K562 (cell line): ENCODE data around the gene SLC45A3. TPM values are rescaled to one million over a fixed set of nuclear protein-coding genes. Genes with fewer than 3 reads are reported as not detected.

ENCODE experiments used
- ATAC-seq: fragments of 200-7000 bp; cut with Tn5 transposase; 3 replicates; pipeline ENCODE4 v1.9.1; 2020; ENCODE audit warnings: moderate library complexity
- BruUV-seq: library from RNA; stranded (reverse); fragments of 400-500 nt; replicated peaks from 2 replicates; lab custom pipeline; 2021; lab: Mats Ljungman, UMichigan
- CTCF ChIA-PET: fragments of 300-600 bp; formaldehyde crosslinking; extraction: SDS; loops from one replicate; lab custom pipeline; 2021; ENCODE audit warnings: low intra/inter-chr PET ratio; lab: Yijun Ruan, JAX
- POLR2A ChIA-PET: fragments of 300-600, 350-650 bp; sonication (Branson Sonifier 250); formaldehyde crosslinking; extraction: SDS; loops from one replicate; lab custom pipeline; 2021; ENCODE audit warnings: antibody characterized with exemption, inconsistent platforms; lab: Yijun Ruan, JAX
- DNase-seq, 4 experiments: peaks; one replicate each; pipeline versions ENCODE4 v3.0.0 to v3.0.0-alpha.2; 2011 to 2018; ENCODE audit warnings: low spot score in 3 of 4, mixed read lengths in 3 of 4; ENCODE audit errors: extremely low read depth in 1 of 4
- FAIRE-seq: peaks from 2 replicates; lab custom pipeline; 2011; peaks lifted over from hg19 to GRCh38; lab: Jason Lieb, UNC
- H2AFZ ChIP-seq: 2 replicates; pipeline ENCODE4 v1.6.0; 2011; ENCODE audit warnings: low read depth, low read length, control low read depth, inconsistent platforms
- H3K27ac ChIP-seq: fragments of 200-600 bp; 3 replicates; pipeline ENCODE4 v1.8.0; 2011; ENCODE audit warnings: low read depth, mild to moderate bottlenecking, control low read depth, inconsistent platforms, low read length, moderate library complexity, mixed read lengths; ENCODE audit errors: extremely low read depth
- H3K27me3 ChIP-seq, 2 experiments: fragments of 300-600 bp in 1 of 2; 2 replicates in 1 of 2; 3 replicates in 1 of 2; pipeline versions ENCODE4 v1.6.0 to v1.8.0; 2011; ENCODE audit warnings: inconsistent platforms in 2 of 2, low read length in 2 of 2, mild to moderate bottlenecking in 1 of 2, mixed read lengths in 1 of 2, moderate library complexity in 1 of 2; ENCODE audit not compliant: control insufficient read depth in 2 of 2, insufficient read depth in 2 of 2
- H3K36me3 ChIP-seq: fragments of 300-600 bp; 3 replicates; pipeline ENCODE4 v1.8.0; 2011; ENCODE audit warnings: mild to moderate bottlenecking, low read length, inconsistent platforms; ENCODE audit not compliant: control insufficient read depth, insufficient read depth
- H3K4me1 ChIP-seq, 2 experiments: fragments of 200-600 bp in 1 of 2; replicated peaks in 1 of 2; 2 replicates in 1 of 2; 3 replicates in 1 of 2; pipeline versions ENCODE4 v1.5.1 to v1.8.0; 2011; ENCODE audit warnings: inconsistent platforms in 2 of 2, low read length in 2 of 2, mild to moderate bottlenecking in 1 of 2, mixed read lengths in 1 of 2, moderate library complexity in 1 of 2; ENCODE audit not compliant: control insufficient read depth in 2 of 2, insufficient read depth in 2 of 2
- H3K4me2 ChIP-seq: 2 replicates; pipeline ENCODE4 v1.6.1; 2011; ENCODE audit warnings: low read length, control low read depth, inconsistent platforms, mixed read lengths; ENCODE audit not compliant: insufficient read depth
- H3K4me3 ChIP-seq: fragments of 200-600 bp; sonication (generic), shearing (Covaris generic); 2 replicates; pipeline ENCODE4 v1.5.1; 2016; ENCODE audit warnings: control low read depth, inconsistent platforms
- H3K79me2 ChIP-seq: fragments of 200-600 bp; 3 replicates; pipeline ENCODE4 v1.8.0; 2011; ENCODE audit warnings: low read length, inconsistent platforms; ENCODE audit not compliant: control insufficient read depth, insufficient read depth
- H3K9ac ChIP-seq, 2 experiments: 2 replicates each; pipeline versions ENCODE4 v1.6.0 to v1.6.1; 2011; ENCODE audit warnings: low read depth in 2 of 2, low read length in 2 of 2, control low read depth in 1 of 2, inconsistent platforms in 1 of 2, mild to moderate bottlenecking in 1 of 2, mixed read lengths in 1 of 2; ENCODE audit not compliant: insufficient read depth in 1 of 2
- H3K9me1 ChIP-seq: one replicate; pipeline ENCODE4 v1.6.0; 2011; ENCODE audit warnings: inconsistent platforms, mild to moderate bottlenecking, low read length, moderate library complexity; ENCODE audit not compliant: control insufficient read depth, insufficient read depth
- H3K9me3 ChIP-seq: replicated peaks from 2 replicates; pipeline ENCODE4 v1.5.1; 2011; ENCODE audit warnings: low read depth, low read length, inconsistent platforms; ENCODE audit not compliant: control insufficient read depth, insufficient read depth
- H4K20me1 ChIP-seq: replicated peaks from 2 replicates; pipeline ENCODE4 v1.6.1; 2011; ENCODE audit warnings: low read length, inconsistent platforms, mixed read lengths; ENCODE audit not compliant: control insufficient read depth, insufficient read depth
- ADNP ChIP-seq: fragments of 200-800 bp; sonication (Bioruptor generic); IDR thresholded peaks from 2 replicates; pipeline ENCODE4 v1.6.1; 2016; ENCODE audit warnings: missing genetic modification characterization, missing compliant biosample characterization
- BCOR ChIP-seq: fragments of 450-650 bp; IDR thresholded peaks from 2 replicates; pipeline ENCODE4 v1.6.1; 2016
- HDAC2 ChIP-seq: fragments of 450-650 bp; IDR thresholded peaks from 2 replicates; pipeline ENCODE4 v1.6.1; 2016; ENCODE audit warnings: mild to moderate bottlenecking
- HNRNPLL ChIP-seq: fragments of 200-400 bp; formaldehyde crosslinking; IDR thresholded peaks from 2 replicates; pipeline ENCODE4 v1.6.1; 2017; ENCODE audit warnings: low read length, low read depth, mild to moderate bottlenecking; ENCODE audit not compliant: poor library complexity, severe bottlenecking
- ILK ChIP-seq: fragments of 450-650 bp; IDR thresholded peaks from 2 replicates; pipeline ENCODE4 v1.6.1; 2016; ENCODE audit warnings: missing genetic modification characterization, low read depth, mild to moderate bottlenecking, missing compliant biosample characterization, moderate library complexity, borderline replicate concordance
- KDM1A ChIP-seq, 2 experiments: fragments of 450-650 bp; IDR thresholded peaks; 2 replicates each; pipeline ENCODE4 v1.6.1; 2016; ENCODE audit warnings: mild to moderate bottlenecking in 2 of 2
- MCM7 ChIP-seq, 2 experiments: fragments of 450-650 bp; IDR thresholded peaks; 2 replicates each; pipeline ENCODE4 v1.6.1; 2016 to 2018
- RBM25 ChIP-seq: fragments of 200-400 bp; formaldehyde crosslinking; IDR thresholded peaks from 2 replicates; pipeline ENCODE4 v1.6.1; 2018; ENCODE audit warnings: low read length, low read depth, moderate library complexity; ENCODE audit not compliant: severe bottlenecking
- RCOR1 ChIP-seq, 2 experiments: IDR thresholded peaks; 2 replicates each; pipeline ENCODE4 v1.6.1; 2012; ENCODE audit warnings: low read depth in 2 of 2, low read length in 2 of 2, borderline replicate concordance in 1 of 2, improper control_type of control experiment in 1 of 2
- SMARCA5 ChIP-seq: fragments of 450-650 bp; IDR thresholded peaks from 2 replicates; pipeline ENCODE4 v1.6.1; 2016
- ZFP36 ChIP-seq: fragments of 150-350 bp; IDR thresholded peaks from 2 replicates; pipeline ENCODE4 v1.6.1; 2018; ENCODE audit warnings: low read length, low read depth; ENCODE audit not compliant: partially characterized antibody
- WGBS: fragments of 100-300 bp; shearing (Covaris generic); methylation state at CpG from one replicate; pipeline ENCODE4 v1.1.6; 2016; ENCODE audit warnings: low coverage, mixed read lengths; ENCODE audit not compliant: insufficient coverage; ENCODE audit errors: missing lambda C conversion rate; 5-methylcytosine and 5-hydroxymethylcytosine counted together
- in situ Hi-C: fragments of 300-500 bp; cut with MboI; formaldehyde crosslinking; loops from 4 replicates; pipeline ENCODE4 v1.15.0; 2018; ENCODE audit warnings: inconsistent platforms, mixed read lengths
- intact Hi-C: fragments of 100-400 bp; cut with micrococcal nuclease; formaldehyde crosslinking; loops from 2 replicates; pipeline ENCODE4 v1.14.2; 2022
- polyA plus RNA-seq, 8 experiments: library from polyadenylated mRNA; depleted of rRNA in 4 of 8; stranded (reverse) in 5 of 8; unstranded in 3 of 8; fragments of >200 nt; fragmentation: Nextera tagmentation in 2 of 8; fragmentation: Illumina TruSeq in 1 of 8; extraction: Ambion mirVana in 2 of 8; extraction: Trizol in 1 of 8; gene quantifications; 2 replicates each; pipeline versions ENCODE4 v1.2.1 to v1.2.3, GENCODE V29; 2011 to 2014; ENCODE audit warnings: inconsistent platforms in 1 of 8, missing spikeins in 1 of 8
- total RNA-seq, 7 experiments: library from RNA; depleted of rRNA in 6 of 7; stranded (reverse); fragments of >200 nt in 6 of 7; fragmentation: Illumina TruSeq in 2 of 7; extraction: Trizol in 2 of 7; gene quantifications; 2 replicates each; pipeline versions ENCODE4 v1.2.1 to v1.2.3, GENCODE V29; 2011 to 2021; ENCODE audit warnings: low replicate concordance in 1 of 7
- TF ChIP-seq, protein P1 (sequence below): fragments of 200-800 bp; sonication (Bioruptor generic); IDR thresholded peaks from 2 replicates; pipeline ENCODE4 v1.6.1; 2017; ENCODE audit warnings: missing genetic modification characterization, missing compliant biosample characterization
- TF ChIP-seq, protein P2 (sequence below): fragments of 250-450 bp; sonication (Bioruptor Pico); IDR thresholded peaks from 2 replicates; pipeline ENCODE4 v1.9.0; 2021; ENCODE audit warnings: mild to moderate bottlenecking

The SLC45A3 gene
- total and polyA plus RNA-seq, 9 of the 15 experiments (the other 6 are each of a cell fraction or from before 2014, with no cell fraction given), result 0.06 to 3.3 (median 1.3) TPM

DNA sequence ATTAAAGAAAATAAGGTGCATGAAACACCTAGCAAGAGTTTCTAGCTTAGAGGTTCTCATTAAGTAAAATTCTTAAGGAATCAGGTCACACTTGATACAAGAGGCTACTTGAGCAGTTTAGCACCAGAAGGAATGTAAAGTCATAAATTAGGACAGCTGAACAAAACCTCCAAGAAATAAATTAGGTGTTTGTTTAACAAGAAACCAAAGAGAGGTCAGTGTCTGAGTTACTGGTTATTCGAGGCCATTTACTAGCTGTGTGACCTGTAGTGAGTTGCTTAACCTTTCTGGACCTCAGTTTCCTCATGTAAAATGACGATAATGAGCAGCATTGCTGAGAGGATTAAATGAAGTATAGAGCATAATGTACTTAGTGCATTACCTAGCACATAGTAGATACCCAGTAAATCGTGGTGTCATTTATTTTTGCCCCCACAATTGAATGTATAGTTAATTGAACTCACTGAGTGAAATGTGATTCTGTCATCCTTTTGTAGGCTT lies 47.6 kb downstream of the SLC45A3 start:
- in situ Hi-C loops, result no loop called here

More for the DNA sequence above, 47.6 kb downstream of the SLC45A3 start:
- Histone ChIP-seq H3K9me1 (no peaks in the 10 kb centered on the region), H2AFZ (peak overlapping the region; percentile 95), H3K27me3 (no peaks in the 10 kb centered on the region), H3K36me3 (peaks cover 11% of the 10 kb centered on the region; the same call in 2 of the 3 replicates), H3K9ac (peak overlapping the region in 1 of 2 experiments; percentile 72; a peak in 2 of 4 replicates), H3K4me2 (peak overlapping the region; percentile 89), H3K27ac (peak overlapping the region; percentile 93; the same call in 2 of the 3 replicates), H3K4me1 (peaks cover 15 to 17% of the 10 kb centered on the region in 2 experiments), H3K9me3 (no peaks in the 10 kb centered on the region), H3K79me2 (peaks cover 41% of the 10 kb centered on the region), H3K4me3 (peak overlapping the region; percentile 62), H4K20me1 (no peaks in the 10 kb centered on the region)
- CTCF ChIA-PET, result interaction anchor here (1.1 to 3.6 kb wide), 3 partner anchors 42 to 345 kb away, joined by 3 to 44 read pairs (median 6); no protein-coding TSS in a partner anchor
- intact Hi-C loops, result loop anchor here (1.0 to 2.0 kb wide), 2 partner anchors 24 to 40 kb away; no protein-coding TSS in a partner anchor
- ATAC-seq (no peak), DNase-seq (peak in 1 of 4 experiments; percentile 15), FAIRE-seq (no peak)
- POLR2A ChIA-PET, result interaction anchor here (0.6 to 2.9 kb wide), 20 partner anchors 9 to 372 kb away, joined by 3 to 22 read pairs (median 5); no protein-coding TSS in a partner anchor
- TF ChIP-seq KDM1A (IDR thresholded peaks at IDR 0.05) (peak; percentile 61 to 80), HDAC2 (peak; percentile 71; the same call in 1 of the 2 replicates), ZFP36 (peak; percentile 89), SMARCA5 (peak; percentile 79; the same call in 1 of the 2 replicates), RCOR1 (IDR thresholded peaks at IDR 0.05; ENCODE audit: borderline replicate concordance in 1 of 2, low read depth in 2 of 2, low read length in 2 of 2) (0 out of 4 replicates have a peak, but pooled peaks of 1 of the 2 experiments have one; percentile 64), HNRNPLL (no peak), ADNP (tag) (peak; percentile 41), ILK (no peak), RBM25 (peak; percentile 95), MCM7 (IDR thresholded peaks at IDR 0.05) (no peak), BCOR (peak; percentile 94)
- TF ChIP-seq, protein P1, sequence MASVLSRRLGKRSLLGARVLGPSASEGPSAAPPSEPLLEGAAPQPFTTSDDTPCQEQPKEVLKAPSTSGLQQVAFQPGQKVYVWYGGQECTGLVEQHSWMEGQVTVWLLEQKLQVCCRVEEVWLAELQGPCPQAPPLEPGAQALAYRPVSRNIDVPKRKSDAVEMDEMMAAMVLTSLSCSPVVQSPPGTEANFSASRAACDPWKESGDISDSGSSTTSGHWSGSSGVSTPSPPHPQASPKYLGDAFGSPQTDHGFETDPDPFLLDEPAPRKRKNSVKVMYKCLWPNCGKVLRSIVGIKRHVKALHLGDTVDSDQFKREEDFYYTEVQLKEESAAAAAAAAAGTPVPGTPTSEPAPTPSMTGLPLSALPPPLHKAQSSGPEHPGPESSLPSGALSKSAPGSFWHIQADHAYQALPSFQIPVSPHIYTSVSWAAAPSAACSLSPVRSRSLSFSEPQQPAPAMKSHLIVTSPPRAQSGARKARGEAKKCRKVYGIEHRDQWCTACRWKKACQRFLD (CRISPR knock-in tag), result 0 out of 2 replicates have a peak, but pooled peaks have one; percentile 1
- TF ChIP-seq, protein P2, sequence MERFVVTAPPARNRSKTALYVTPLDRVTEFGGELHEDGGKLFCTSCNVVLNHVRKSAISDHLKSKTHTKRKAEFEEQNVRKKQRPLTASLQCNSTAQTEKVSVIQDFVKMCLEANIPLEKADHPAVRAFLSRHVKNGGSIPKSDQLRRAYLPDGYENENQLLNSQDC (CRISPR knock-in tag), result 0 out of 2 replicates have a peak, but pooled peaks have one; percentile 22
- BruUV-seq, result no TSS peak
- 36% methylated on average over 3 of the region's 3 CpGs for WGBS
